BJ (cell line): ENCODE measurements around the gene ASB13. TPM values are rescaled to one million over a fixed set of nuclear protein-coding genes. Genes with fewer than 3 reads are reported as not detected.

Source experiments
- CTCF ChIA-PET: fragments of 350-600 bp; formaldehyde crosslinking; extraction: SDS; loops from one replicate; lab custom pipeline; 2021; ENCODE audit warnings: antibody characterized with exemption, inconsistent platforms; lab: Yijun Ruan, JAX
- POLR2A ChIA-PET: fragments of 300-600 bp; sonication (Branson Sonifier 250); formaldehyde crosslinking; extraction: SDS; loops from one replicate; lab custom pipeline; 2021; ENCODE audit warnings: antibody characterized with exemption; lab: Charles Lee
- DNase-seq: peaks from one replicate; pipeline ENCODE4 v3.0.0-alpha.2; 2011; ENCODE audit warnings: low read depth
- H3K27me3 ChIP-seq: 2 replicates; pipeline ENCODE4 v1.6.0; 2011; ENCODE audit warnings: low read length; ENCODE audit not compliant: control insufficient read depth, insufficient read depth
- H3K36me3 ChIP-seq: 2 replicates; pipeline ENCODE4 v1.5.1; 2011; ENCODE audit warnings: low read length; ENCODE audit not compliant: control insufficient read depth, insufficient read depth
- H3K4me3 ChIP-seq: 2 replicates; pipeline ENCODE4 v1.5.1; 2011; ENCODE audit warnings: low read depth, mild to moderate bottlenecking, control low read depth, low read length
- polyA plus RNA-seq: library from polyadenylated mRNA; depleted of rRNA; stranded (reverse); fragments of >200 nt; gene quantifications from 2 replicates; pipeline ENCODE4 v1.2.3, GENCODE V29; 2011
- TF ChIP-seq, protein P1 (sequence below): IDR thresholded peaks from 2 replicates; pipeline ENCODE4 v1.5.1; 2011; ENCODE audit warnings: low read depth, mild to moderate bottlenecking, control low read depth, inconsistent platforms, low read length, moderate library complexity; ENCODE audit not compliant: insufficient read depth

Gene ASB13
- polyA plus RNA-seq, 1 experiment, result 8.6 TPM

DNA sequence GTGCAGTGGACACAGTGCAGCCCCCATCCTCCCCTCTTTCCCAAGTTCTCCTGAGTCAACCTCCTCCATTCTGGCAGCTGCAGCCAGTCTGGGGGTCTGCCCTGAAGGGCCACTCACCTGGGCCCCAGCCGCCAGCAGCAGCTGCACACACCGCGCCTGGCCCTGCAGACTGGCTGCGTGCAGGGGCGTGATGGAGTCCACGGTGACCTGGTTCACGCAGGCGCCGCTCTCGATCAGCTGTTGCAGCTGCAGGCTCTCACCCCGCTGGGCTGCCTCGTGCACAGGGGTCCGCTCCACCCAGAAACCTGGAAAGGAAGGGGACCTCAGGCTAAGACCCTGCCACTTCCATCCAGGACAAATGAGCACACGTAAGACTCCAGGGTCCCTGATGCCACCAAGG lies 13.6 kb downstream of the ASB13 start:
- ChIA-PET POLR2A (no interaction called here), CTCF (interaction anchor here (2.0 kb wide), 1 partner anchor 29 kb away, joined by 8 read pairs; no protein-coding TSS in a partner anchor)
- TF ChIP-seq, protein P1, sequence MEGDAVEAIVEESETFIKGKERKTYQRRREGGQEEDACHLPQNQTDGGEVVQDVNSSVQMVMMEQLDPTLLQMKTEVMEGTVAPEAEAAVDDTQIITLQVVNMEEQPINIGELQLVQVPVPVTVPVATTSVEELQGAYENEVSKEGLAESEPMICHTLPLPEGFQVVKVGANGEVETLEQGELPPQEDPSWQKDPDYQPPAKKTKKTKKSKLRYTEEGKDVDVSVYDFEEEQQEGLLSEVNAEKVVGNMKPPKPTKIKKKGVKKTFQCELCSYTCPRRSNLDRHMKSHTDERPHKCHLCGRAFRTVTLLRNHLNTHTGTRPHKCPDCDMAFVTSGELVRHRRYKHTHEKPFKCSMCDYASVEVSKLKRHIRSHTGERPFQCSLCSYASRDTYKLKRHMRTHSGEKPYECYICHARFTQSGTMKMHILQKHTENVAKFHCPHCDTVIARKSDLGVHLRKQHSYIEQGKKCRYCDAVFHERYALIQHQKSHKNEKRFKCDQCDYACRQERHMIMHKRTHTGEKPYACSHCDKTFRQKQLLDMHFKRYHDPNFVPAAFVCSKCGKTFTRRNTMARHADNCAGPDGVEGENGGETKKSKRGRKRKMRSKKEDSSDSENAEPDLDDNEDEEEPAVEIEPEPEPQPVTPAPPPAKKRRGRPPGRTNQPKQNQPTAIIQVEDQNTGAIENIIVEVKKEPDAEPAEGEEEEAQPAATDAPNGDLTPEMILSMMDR, result no peak
- no peak for DNase-seq
- Histone ChIP-seq H3K36me3 (peaks cover 4% of the 10 kb centered on the region), H3K27me3 (no peaks in the 10 kb centered on the region), H3K4me3 (no peak overlapping the region)

DNA sequence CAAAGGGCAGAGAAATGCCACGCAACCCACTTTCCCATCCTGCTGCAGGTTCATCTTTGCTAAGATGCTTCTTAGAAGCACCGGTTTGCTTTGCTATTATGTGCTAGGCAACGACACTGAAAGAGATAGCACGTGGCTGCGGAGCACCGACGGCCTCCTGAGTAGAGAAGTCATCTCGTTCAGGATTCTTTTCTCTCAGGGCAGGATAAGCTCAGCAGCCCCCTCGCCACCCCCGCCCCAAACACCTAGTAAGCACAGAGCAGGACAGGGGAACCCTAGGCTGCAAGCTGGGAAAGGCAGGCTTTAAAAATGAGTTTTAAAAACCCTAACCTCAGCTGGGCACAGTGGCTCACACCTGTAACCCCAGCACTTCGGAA lies 15.0 kb downstream of the ASB13 start:
- ChIA-PET CTCF (interaction anchor here (1.3 to 2.0 kb wide), 2 partner anchors 22 to 28 kb away, joined by 3 to 8 read pairs; no protein-coding TSS in a partner anchor), POLR2A (no interaction called here)
- H3K27me3 ChIP-seq, result no peaks in the 10 kb centered on the region
- TF ChIP-seq, protein P1, result no peak
- no peak overlapping the region for H3K4me3 ChIP-seq
- no peak for DNase-seq
- peaks cover 4% of the 10 kb centered on the region for H3K36me3 ChIP-seq

DNA sequence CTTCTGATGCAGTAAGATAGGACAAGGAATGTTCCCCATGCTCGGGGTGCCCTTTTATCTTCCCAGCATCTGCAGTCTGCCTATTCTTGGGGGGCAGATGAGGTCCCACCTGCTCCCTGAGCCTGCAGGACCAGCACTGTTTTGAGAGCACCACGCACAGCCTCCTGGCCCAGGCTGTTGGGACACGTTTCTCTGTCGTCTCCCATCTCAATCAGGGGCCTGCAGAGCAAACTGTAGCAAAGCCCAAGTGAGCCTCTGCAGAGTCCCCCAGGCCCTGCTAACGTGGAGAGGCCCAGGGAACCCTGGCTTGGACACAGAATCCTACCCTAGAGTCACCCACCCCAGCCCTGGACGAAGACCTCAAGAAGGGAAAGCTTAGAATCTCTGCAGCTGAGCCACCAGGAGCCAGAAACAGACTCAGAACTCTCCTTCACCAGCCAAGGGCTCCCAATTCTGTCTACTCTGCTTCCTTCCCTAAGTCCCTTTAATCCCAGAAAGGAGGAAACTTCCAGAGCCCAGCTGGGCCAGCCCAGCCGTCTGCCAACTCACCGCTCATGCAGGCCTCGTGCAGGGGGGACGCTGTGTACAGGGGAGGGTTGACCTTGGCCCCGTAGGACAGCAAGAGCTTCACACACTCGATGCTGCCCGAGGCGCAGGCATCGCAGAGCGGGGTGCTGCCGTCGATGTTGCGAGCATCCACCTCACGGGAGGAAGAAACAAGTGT lies 15.6 kb downstream of the ASB13 start:
- TF ChIP-seq, protein P1, result no peak
- no peak overlapping the region for H3K4me3 ChIP-seq
- peaks cover 4% of the 10 kb centered on the region for H3K36me3 ChIP-seq
- no peak for DNase-seq
- H3K27me3 ChIP-seq, result no peaks in the 10 kb centered on the region
- POLR2A ChIA-PET, result no interaction called here
- CTCF ChIA-PET, result interaction anchor here (1.3 to 2.0 kb wide), 2 partner anchors 22 to 28 kb away, joined by 3 to 8 read pairs; no protein-coding TSS in a partner anchor

DNA sequence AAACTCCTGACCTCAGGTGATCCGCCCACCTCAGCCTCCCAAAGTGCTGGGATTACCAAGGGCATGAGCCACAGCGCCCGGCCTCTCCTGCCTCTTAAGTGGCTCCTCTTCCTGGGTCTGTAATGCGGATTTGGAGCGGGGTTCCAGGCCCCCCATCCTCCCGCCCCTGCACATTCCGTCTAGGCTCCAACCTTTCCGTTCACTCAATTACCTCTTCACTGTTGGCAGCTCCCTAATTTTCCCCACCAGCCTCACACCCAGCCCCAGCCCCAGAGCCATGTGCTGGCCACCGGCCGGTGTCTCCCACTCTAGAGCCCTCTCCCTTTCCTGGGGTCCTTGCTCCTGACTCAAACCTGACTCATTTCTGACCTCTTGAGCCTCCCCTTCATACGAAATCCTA lies 16.6 kb downstream of the ASB13 start:
- no peak for DNase-seq
- Histone ChIP-seq H3K36me3 (peaks cover 5% of the 10 kb centered on the region), H3K27me3 (no peaks in the 10 kb centered on the region), H3K4me3 (no peak overlapping the region)
- TF ChIP-seq, protein P1, result no peak
- ChIA-PET CTCF (no interaction called here), POLR2A (no interaction called here)

DNA sequence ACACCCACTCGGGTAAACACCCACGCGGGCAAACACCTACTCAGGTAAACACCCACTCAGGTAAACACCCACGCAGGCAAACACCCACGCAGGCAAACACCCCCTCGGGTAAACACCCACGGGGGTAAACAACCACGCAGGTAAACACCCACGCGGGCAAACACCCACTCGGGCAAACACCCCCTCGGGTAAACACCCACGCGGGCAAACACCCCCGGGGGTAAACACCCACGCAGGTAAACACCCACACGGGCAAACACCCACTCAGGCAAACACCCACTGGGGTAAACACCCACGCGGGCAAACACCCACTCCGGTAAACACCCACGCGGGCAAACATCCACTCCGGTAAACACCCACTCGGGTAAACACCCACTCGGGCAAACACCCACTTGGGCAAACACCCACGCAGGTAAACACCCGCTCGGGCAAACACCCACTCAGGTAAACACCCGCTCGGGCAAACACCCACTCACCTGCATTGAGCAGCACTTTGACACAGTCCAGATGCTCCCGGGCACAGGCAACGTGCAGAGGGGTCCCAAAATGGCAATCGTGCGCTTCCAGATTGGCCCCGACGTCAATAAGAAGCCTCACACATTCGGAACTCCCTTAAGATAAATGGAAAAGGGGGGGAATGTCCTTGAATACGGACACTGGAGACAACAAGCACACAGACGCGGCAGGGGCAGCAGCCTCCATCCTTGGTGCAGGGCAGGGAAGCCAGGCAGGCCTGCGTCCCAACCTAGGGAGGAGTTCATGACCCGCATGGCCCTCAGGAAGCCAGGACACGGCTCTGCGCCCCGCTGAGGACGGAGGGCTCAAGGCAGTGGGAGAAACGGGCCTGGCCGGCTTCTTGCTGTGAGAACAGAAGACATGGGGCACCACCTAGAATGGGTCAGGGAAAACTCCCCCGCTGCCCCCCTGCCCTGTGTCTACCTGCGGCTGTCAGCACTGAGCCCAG lies 17.6 kb downstream of the ASB13 start:
- H3K27me3 ChIP-seq, result no peaks in the 10 kb centered on the region
- CTCF ChIA-PET, result no interaction called here
- H3K36me3 ChIP-seq, result peaks cover 5% of the 10 kb centered on the region
- no peak for DNase-seq
- TF ChIP-seq, protein P1, result no peak
- POLR2A ChIA-PET, result no interaction called here
- H3K4me3 ChIP-seq, result no peak overlapping the region
